ENCODE data around the gene CARM1. TPM values are rescaled to one million over a fixed set of nuclear protein-coding genes. Genes with fewer than 3 reads are reported as not detected.
"Not testable (repeated sequence)": the region's sequence is repeated elsewhere in the genome, so short reads cannot be mapped to it uniquely, and the experiment has no call there.

CARM1 gene
- total RNA-seq, 2 donors from 2014 or later = 53.3 to 75.9 TPM

- no peaks in the 10 kb centered on the region for H3K9me3 ChIP-seq
- H3K4me1 ChIP-seq = no peaks in the 10 kb centered on the region
- no peak for TF ChIP-seq CTCF (IDR thresholded peaks at IDR 0.05)
- H3K36me3 ChIP-seq = no peaks in the 10 kb centered on the region
- DNase-seq = no peak
- intact Hi-C loops (cut with DNase I) = no loop called here
- peak overlapping the region; percentile 6 for H3K4me3 ChIP-seq
- H3K27ac ChIP-seq = peak overlapping the region; percentile 85
- H3K9ac ChIP-seq (ENCODE audit: low read depth in 2 of 2, low read length in 2 of 2) = peak overlapping the region; percentile 44 to 66
- H3K27me3 ChIP-seq = no peaks in the 10 kb centered on the region
These were observed 36.1 kb upstream of the CARM1 start for GRCh38 chr19:10835089-10835753.

GRCh38 chr19:10835754-10836478 lies 35.4 kb upstream of the CARM1 start, which contains the start of gene TMED1:
TMED1 (minus strand) TSS chr19:10836212; CDS start chr19:10836191, 21 bp downstream.
- Histone ChIP-seq H3K9me3 (no peaks in the 10 kb centered on the region), H3K9ac (ENCODE audit: low read depth in 2 of 2, low read length in 2 of 2) (peak within 1 kb of the TSS; percentile 75 to 83), H3K27me3 (no peaks in the 10 kb centered on the region), H3K27ac (peak within 1 kb of the TSS; percentile 85), H3K4me1 (no peaks in the 10 kb centered on the region), H3K4me3 (peak within 1 kb of the TSS; percentile 44), H3K36me3 (no peaks in the 10 kb centered on the region)
- TF ChIP-seq CTCF (IDR thresholded peaks at IDR 0.05) = no peak
- DNase-seq = peak; percentile 100
- intact Hi-C loops (cut with DNase I) = no loop called here

GRCh38 chr19:10836479-10837330 lies 34.6 kb upstream of the CARM1 start:
- intact Hi-C loops (cut with DNase I) = no loop called here
- Histone ChIP-seq H3K4me1 (no peaks in the 10 kb centered on the region), H3K4me3 (peak overlapping the region; percentile 44), H3K27me3 (no peaks in the 10 kb centered on the region), H3K36me3 (no peaks in the 10 kb centered on the region), H3K27ac (peak overlapping the region; percentile 85), H3K9me3 (no peaks in the 10 kb centered on the region), H3K9ac (ENCODE audit: low read depth in 2 of 2, low read length in 2 of 2) (peak overlapping the region; percentile 75 to 83)
- peak; percentile 89 for DNase-seq
- TF ChIP-seq CTCF (IDR thresholded peaks at IDR 0.05) = no peak

GRCh38 chr19:10837649-10838048 lies 33.7 kb upstream of the CARM1 start:
- H3K4me1 ChIP-seq; H3K27ac ChIP-seq; H3K36me3 ChIP-seq; H3K9ac ChIP-seq (ENCODE audit: low read depth in 2 of 2, low read length in 2 of 2); H3K4me3 ChIP-seq; H3K27me3 ChIP-seq; H3K9me3 ChIP-seq; DNase-seq; intact Hi-C loops (cut with DNase I): not testable (repeated sequence)

GRCh38 chr19:10838377-10838776 lies 33.0 kb upstream of the CARM1 start:
- H3K9me3 ChIP-seq = no peaks in the 10 kb centered on the region
- no peak overlapping the region for H3K27ac ChIP-seq
- no peak overlapping the region for H3K9ac ChIP-seq (ENCODE audit: low read depth in 2 of 2, low read length in 2 of 2)
- no peak for DNase-seq
- H3K4me1 ChIP-seq = no peaks in the 10 kb centered on the region
- no peak for TF ChIP-seq CTCF (IDR thresholded peaks at IDR 0.05)
- no peak overlapping the region for H3K4me3 ChIP-seq
- intact Hi-C loops (cut with DNase I) = no loop called here
- H3K36me3 ChIP-seq = no peaks in the 10 kb centered on the region
- H3K27me3 ChIP-seq = no peaks in the 10 kb centered on the region
